Gastrocnemius medialis (tissue), 4 donors: ENCODE measurements around the gene HSPA6.
"Not testable (repeated sequence)": the region's sequence is repeated elsewhere in the genome, so short reads cannot be mapped to it uniquely, and the experiment has no call there.

Experiments
- CTCF ChIP-seq, 5 experiments: fragments of 450-650 bp in 3 of 5; fragments of 200-600 bp in 2 of 5; sonication (generic) in 2 of 5; IDR thresholded peaks in 4 of 5; conservative IDR thresholded peaks in 1 of 5; 1 replicate in 4 of 5; 2 replicates in 1 of 5; pipeline ENCODE4 v1.5.1; 2016 to 2019; ENCODE audit warnings: antibody characterized with exemption in 5 of 5, mild to moderate bottlenecking in 3 of 5, moderate library complexity in 3 of 5
- POLR2A ChIP-seq, 2 donors: fragments of 450-650 bp; IDR thresholded peaks; one replicate each; pipeline ENCODE4 v1.6.1; 2017; ENCODE audit warnings: antibody characterized with exemption in 2 of 2, mild to moderate bottlenecking in 2 of 2, moderate library complexity in 2 of 2

- TF ChIP-seq CTCF (IDR thresholded peaks at IDR 0.05 in 4 of 5, conservative IDR thresholded peaks at IDR 0.05 in 1 of 5); POLR2A (IDR thresholded peaks at IDR 0.05): not testable (repeated sequence)
These were observed 4.2 kb downstream of the HSPA6 start for GRCh38 chr1:161528550-161528949.
